Testis (tissue), 2 donors: ENCODE data around the gene PRAF2.

ENCODE experiments used
- POLR2A ChIP-seq: fragments of 450-650 bp; IDR thresholded peaks from one replicate; pipeline ENCODE4 v1.6.1; 2017; ENCODE audit warnings: antibody characterized with exemption, mild to moderate bottlenecking, moderate library complexity
- TF ChIP-seq, protein P1 (sequence below), 3 experiments: fragments of 450-650 bp in 2 of 3; fragments of 200-600 bp in 1 of 3; sonication (generic) in 1 of 3; IDR thresholded peaks; one replicate each; pipeline ENCODE4 v1.5.1; 2016 to 2019; ENCODE audit warnings: antibody characterized with exemption in 3 of 3, mild to moderate bottlenecking in 2 of 3, moderate library complexity in 1 of 3

DNA sequence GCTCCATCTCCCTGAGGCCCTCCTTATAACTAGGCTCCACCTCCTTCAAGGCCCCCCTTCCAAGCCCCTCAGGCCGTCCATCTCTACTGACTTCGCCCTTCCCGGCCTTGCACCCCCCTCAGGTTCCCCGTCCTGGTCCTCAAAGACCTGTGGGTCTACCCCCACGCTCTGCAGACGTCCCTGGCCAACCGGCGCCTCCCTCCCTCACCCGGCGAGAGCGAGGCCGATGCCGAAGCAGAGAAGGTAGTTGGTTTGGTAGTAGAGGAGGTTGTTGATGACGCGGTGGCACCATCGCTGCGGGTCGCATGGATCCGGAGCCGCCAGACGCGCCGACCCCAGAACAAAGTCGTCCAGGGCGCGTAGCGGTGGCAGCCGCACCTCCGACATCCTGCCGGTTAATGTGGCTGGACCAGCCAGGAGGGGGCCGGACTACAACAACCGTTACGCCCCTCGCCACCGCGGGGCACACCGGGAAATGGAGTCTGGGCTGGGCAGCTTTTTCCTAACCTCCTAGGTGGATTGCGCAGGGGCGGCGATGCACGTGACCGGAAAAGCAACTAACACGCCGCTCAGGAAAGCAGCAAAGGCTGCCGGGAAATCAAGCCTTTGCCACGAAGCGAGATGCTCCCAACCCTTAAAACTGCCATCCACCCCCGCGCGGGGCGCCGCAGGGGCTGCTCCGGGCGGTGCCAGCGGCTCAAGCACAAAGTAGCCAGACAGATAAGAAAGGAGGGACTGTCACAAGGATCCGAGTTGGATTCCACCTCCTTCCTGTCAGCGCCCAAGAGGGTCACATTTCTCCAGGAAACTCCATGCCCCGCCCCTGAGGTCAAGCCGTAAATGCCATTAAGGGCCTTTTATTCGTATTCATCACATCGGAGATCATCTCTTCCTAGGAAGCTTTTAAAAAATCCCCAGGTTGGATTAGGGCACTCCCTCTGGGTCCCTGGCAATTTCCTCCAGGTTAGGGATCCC lies at the start of gene PRAF2:
- TF ChIP-seq, protein P1, sequence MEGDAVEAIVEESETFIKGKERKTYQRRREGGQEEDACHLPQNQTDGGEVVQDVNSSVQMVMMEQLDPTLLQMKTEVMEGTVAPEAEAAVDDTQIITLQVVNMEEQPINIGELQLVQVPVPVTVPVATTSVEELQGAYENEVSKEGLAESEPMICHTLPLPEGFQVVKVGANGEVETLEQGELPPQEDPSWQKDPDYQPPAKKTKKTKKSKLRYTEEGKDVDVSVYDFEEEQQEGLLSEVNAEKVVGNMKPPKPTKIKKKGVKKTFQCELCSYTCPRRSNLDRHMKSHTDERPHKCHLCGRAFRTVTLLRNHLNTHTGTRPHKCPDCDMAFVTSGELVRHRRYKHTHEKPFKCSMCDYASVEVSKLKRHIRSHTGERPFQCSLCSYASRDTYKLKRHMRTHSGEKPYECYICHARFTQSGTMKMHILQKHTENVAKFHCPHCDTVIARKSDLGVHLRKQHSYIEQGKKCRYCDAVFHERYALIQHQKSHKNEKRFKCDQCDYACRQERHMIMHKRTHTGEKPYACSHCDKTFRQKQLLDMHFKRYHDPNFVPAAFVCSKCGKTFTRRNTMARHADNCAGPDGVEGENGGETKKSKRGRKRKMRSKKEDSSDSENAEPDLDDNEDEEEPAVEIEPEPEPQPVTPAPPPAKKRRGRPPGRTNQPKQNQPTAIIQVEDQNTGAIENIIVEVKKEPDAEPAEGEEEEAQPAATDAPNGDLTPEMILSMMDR (IDR thresholded peaks at IDR 0.05), result no peak
- TF ChIP-seq POLR2A, result no peak
